Pons (tissue), 1 donor: ENCODE results near the gene GPATCH2L.
A peak's percentile ranks its signal among the peaks of the same experiment; 100 is the strongest.

Experiments used
- DNase-seq: peaks from one replicate; pipeline ENCODE4 v3.0.0-alpha.2; 2016; ENCODE audit warnings: low spot score

The GPATCH2L gene

DNA sequence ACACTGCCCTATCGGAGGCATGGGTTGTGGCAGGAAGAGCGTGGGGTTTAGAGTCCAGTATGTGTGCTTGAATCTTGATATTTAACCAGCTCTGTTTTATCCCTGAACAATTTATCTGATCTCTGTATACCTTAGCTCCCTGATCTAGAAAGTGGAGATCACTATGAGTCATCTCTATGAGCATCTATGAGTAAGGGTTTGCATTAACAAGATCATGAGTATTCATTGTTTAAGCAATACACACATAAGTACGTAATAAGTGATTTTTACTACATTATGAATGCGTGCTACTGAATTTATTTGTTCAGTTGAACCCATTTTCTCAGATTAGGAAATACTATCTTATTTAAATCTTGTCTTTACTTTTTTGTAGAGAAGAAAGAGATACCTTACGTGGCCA lies 49.4 kb downstream of the GPATCH2L start:
- no peak for DNase-seq

DNA sequence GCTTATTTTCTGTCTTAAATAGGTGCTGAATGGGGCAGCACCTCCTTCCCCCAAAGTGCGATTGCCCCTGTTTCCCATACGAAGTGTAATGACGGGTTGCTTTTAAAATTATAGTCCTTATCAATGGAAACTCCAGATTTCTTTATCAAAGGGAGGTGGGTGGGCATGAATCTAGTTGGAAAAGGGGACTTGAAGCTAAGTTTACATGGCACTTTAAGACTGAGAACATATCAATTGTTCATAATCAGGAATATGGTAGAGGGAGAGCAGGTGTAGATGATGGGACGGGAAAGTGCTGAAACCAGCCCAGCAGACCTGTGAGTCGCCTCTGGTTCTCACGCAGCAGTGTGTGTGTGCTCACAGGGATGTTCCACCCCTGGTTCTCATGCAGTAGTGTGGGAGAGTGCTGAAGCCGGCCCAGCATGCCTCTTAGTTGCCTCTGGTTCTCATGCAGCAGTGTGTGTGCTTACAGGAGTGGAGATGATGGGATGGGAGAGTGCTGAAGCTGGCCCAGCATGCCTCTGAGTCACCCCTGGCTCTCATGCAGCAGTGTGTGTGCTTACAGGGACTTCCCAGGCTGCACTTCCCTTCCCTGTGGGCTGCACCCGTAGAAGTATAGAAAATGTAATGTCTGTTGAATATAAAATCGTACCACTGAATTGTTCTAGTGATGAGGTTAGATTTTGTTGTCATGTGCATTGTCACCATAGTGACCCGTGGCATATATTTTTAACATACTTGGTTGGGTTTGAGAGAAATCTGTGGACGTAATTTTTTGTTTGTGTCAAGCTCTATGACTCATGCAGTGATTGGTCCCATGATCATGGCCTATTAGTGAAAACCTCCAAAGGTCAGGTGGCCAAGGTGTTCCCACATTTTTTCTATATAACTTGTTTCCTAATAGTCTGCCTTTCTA lies 51.6 kb downstream of the GPATCH2L start:
- DNase-seq: peak; percentile 22

DNA sequence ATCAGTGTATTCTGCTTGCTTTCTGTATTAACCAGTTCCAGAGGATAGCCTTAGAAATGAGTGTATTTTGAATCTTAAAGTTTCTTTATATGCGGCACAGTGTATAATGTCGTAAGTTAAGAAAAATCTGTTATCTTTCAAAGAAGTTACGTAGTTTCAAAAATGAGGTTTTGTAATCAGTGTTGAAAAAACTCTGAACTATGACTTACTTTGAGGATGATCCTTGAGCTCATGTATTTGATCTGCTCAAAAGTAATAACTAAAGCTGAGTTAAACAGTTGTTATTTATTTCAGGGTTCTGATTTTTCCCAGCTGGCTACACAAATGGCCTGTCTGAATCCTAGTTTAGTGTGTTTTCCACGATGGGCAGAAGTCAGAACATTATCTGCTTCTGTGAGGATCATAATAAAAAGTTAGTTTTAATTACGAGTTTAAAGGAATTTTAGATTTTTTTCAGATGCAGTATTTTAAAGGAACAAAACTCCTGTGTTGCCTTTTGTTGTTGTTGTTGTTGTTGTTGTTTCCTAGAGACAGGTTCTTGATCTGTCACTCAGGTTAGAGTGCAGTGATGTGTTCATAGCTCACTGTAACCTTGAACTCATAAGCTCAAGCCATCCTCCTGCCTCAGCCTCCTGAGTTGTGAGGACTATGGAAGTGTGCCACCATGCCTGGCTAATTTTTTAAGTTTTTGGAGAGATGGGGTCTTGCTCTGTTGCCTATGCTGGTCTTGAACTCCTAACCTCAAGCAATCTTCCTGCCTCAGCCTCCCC lies 52.9 kb downstream of the GPATCH2L start:
- DNase-seq: no peak

DNA sequence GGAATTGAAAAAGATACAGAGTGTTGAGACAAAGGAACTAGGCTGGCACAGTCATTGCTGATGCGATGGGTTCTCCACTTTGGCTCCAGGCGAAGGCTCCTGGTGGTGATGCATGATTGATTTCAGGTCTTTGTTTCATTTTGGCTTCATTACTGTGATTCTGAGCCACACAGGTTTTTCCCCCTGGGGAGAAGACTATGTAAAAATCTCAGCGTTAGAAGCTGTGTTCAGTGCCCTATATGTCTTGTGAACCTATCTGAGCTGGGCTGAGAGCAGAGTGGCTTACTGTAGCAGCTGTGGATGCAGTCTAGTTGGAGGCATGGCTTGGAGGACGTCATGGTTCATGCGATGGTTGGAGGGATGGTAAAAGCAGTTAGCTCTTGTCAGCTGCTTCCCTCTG lies 54.0 kb downstream of the GPATCH2L start:
- DNase-seq: no peak

DNA sequence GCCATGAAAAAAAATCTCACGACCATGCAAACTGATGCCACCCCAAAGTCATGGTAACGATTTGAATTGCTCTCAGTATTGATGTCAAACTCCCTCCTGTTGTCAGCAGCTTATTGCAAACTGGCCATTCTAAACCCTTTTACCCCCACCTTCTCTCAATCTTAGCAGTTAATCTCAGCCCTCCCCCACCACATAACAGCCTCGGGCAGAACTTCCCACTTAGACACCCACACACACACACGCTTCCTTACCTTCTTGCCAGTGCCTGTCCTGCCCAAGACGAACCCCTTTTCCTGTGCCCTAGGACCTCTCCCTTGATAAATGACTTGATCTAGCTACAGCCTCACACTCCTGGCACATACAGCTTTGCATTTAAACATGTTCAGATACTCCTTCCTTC lies 56.6 kb downstream of the GPATCH2L start:
- no peak for DNase-seq

DNA sequence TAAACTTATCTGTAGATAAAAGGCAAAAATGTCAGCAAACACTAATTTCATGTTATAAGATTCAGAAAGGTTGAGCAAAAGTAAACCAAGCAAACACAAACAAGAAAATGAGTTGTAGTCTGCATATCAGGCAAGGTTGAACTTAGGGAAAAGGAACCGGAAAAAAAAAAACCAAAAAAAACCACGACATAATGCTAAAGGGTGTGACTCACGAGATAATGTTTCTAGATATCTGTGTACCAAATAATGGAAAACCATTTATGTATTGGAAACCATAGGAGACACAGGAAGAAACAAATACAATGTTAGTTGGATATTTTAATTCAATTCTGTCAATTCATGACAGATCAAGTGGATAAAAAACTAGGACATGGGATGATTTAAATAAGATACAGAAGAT lies 60.5 kb downstream of the GPATCH2L start:
- no peak for DNase-seq

DNA sequence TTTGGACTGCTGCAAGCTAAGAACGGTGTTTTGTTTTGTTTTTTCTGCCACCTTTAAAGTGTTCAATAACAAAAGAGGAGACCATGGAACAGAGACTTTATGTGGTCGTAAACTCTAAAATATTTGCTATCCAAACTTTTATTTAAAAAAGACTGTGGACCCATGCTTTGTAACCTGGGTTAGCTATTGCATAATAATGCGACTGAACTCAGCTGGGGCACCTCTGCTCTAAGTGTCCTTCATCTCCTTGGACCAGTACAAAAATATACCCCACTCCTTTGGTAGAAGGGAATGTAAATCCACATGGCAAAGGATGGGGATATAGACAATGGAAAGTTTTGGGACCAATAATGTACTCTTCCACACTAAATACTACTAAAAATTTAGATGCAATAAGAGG lies 65.5 kb downstream of the GPATCH2L start:
- no peak for DNase-seq

DNA sequence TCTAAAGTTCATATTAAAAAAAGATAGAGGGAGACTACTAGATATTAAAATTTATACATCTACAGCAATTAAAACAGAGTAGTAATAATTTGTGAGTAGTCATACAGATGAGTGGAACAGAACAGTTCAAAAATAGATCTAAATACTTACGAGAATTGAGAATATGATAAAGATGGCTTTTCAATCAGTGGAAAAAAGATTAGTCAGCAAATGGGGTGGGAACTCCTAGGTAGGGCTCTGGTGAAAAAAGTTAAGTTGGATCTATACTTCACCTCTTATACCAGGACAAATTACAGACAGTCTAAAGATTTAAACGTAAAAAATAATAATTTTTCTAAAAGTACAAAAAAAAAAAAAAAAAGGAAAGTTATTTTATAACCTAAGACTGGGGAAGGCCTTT lies 66.9 kb downstream of the GPATCH2L start:
- no peak for DNase-seq

DNA sequence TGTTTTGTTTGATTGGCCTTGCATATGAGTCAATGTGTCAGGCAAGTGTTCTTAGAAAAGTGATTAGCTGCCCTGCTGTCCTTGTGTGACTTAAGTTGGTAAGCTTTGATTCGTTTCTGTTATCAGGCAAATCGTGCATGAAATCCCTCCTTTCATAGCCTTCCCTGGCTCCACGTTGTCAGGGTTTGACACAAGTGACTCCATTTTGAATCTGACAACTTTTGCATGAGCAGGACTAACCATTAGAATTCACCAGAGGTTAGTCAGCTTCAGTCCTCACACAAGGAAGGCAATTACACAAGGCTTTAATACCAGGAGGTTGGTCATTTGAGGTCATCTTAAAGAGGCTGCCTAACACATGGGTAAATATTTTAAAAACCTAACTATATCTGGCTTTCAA lies 68.2 kb downstream of the GPATCH2L start:
- no peak for DNase-seq

DNA sequence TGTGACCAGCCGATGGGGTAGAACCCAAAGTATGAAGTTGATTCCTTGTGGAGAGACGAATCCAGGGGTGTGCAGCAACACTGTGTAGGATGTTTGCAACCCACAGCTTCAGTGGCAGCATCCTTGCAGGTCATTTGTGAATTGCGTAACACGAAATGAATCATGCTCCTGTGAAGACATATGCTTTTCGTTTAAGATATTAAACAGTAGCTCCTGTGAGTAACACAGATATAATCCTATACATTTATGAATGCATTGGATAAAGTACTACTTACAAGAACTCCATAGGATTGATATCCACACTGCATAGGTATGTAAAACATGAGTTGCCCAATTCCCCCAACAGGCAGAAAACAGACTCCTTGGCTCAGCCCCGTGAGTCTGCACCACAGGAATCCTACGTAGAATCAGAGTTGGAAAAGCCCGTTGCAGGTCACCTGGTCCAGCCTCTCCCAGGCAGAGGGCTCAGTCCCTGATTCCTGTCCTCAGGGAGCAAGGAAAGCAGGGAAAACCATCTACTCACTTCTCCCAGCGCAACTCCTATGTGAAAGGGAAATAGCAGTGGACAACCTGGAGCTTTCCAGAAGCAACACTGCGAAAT lies 75.8 kb downstream of the GPATCH2L start:
- DNase-seq: no peak

DNA sequence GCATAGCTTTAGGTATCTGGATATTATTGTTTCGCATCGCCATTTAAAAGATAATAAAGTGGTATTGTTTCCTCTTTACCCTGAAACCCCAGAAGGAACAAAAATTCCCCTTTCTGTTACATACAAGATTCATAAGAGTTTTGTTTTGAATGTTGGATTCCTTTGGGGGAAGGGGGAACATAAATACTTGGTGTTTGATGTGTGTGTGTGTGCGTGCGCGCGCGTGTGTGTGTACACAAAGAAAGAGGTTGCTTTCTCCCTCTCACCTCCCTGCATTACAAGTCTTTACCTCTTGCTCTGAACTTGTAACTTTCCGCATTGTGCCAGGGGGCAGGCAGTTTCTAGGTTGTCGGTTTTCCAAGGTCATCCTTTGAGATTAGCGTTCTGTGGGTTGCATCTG lies 76.4 kb downstream of the GPATCH2L start:
- no peak for DNase-seq

DNA sequence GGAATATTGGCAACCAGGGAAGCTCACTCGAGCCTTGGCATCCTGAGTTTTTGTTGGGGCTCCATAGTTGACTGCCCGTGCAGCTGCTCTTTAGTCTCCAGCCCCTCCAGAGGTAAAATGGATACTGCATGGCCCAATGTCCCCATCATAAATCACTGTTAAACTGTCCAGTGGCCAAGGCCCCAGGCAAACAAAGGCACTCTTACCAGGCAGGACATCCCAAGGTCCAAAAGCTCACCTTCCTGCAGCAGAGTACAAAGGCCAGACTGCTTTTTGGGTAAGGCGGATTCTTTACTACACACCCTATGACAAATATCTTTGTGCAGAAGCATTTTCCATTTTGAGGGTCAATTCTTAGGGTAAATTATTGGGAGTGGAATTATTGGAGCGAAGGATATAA lies 81.1 kb downstream of the GPATCH2L start:
- no peak for DNase-seq

DNA sequence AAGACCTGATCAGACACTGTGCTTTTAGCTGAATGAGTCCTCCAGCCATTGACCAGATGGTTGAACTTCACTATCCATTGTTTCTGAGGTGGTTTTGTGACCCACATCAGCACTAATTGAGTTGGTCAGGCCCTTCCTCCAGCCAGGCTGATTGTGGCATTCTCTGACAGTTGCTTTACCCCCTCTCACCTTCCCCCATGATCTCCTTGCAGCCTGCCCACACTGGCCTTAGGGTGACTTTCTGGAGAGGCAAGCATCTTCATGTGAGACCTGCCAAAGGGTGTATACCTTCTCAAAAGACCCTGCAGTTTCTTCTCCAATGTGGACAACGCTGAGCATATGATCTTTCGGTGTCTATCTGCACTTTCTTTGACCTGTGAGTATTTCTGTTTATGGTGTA lies 83.9 kb downstream of the GPATCH2L start:
- DNase-seq: no peak

DNA sequence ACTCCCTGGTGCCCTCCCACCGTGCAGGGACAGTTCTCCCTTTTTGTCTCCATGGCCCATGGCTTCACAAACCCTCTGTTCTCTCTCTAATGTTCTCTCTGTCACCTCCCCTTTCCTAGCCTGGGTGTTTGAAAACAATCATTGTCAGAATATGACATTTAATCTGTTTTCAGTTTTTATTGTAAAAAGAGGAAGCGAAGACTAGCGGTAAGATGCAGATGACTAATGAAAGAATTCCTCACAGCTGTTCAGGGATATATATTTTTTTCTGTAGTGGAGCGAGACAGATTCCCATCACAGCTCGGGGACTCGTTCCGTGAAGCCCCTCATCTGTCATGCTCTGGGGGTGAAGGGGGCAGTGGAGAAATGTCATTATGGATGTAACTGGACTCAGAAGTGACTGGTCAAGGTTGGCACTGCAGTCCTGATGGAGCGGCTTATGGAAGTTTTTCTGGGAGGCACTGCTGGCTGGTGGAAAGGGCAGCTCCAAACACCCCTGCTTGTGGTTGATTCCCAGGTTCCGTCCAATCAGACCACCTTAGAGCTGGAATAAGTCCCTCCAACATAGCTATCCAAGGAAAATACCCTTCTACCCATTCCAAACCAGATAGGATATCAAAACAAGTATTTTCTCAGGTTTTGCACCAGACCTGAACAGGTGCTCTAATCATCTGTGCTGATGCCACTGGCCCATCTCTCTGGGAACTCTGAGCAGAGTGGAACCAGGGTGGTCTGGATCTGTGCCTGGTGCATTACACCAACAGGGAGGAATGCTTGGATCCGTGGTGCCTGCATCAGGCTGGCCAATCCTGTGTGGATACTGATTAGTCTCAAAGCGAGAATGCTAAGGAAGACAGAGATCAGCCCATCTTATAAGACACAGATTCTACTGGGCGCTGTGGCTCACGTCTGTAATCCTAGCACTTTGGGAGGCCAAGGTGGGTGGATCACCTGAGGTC lies 84.7 kb downstream of the GPATCH2L start:
- DNase-seq: no peak

DNA sequence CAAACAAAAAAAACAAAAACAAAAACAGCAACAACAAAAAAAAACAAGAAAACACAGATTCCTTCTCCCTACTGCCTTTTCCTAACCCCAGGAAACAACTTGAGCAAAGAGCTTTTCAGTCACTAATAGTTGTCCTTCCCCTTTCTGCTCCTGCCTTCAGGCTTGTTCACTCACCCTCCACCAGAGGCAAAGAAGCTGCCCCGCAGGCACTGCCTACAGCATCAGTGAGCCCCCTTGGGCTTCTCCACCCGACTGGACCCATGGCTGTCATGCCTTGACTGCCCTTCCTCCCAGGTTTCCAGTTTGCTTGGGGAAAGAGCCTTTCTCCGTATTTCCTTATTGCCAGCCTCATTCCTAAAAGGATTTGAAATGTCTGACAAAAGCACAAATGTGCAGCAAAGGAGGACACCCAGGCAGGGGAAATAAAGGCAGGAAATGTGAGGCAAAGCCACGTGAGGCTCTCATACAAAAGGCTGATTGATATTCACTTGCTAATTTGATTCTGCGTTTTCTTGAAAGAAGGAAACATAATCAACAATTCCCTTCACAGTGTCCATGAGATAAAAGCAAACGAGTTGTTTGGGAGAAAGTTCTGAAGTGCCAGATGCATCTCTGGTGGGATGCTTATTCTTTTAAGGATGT lies 85.7 kb downstream of the GPATCH2L start:
- no peak for DNase-seq

DNA sequence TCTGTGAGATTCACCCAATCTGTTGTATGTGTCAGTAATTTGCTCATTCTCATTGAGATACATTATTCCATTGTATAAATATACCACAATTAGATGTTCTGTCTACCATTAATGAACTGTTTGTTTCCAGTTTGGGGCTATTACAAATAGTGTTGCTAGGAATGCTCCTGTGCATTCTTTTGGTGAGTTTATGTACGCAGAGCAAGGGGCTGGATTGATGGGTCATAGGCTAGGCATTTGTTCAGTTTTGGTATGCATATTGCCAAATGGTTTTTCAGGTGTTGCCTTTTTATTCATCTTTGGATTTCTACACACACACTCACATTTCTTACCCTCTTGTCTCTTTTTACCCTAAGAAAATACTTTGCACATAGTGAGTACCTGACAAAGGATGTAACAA lies 93.4 kb downstream of the GPATCH2L start:
- DNase-seq: no peak

DNA sequence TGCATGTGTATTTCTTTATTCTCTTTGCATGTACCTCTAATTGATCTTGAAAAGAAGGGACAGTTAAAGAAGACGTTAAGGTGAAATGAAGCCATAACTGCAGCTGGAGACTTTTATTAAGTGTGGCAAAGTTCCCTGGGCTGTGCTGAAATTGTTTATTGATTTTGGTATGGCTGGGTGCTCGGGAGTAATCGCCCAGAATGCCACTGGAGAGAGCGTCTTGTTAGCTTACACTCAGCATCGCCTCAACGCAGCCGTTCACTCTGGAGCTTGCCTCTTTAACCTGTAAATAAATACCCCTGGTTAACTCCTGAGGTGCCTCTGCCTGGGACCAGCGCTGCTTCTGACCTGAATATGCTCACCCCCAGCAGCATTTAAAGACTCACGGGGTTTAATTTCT lies 98.6 kb downstream of the GPATCH2L start:
- DNase-seq: no peak

DNA sequence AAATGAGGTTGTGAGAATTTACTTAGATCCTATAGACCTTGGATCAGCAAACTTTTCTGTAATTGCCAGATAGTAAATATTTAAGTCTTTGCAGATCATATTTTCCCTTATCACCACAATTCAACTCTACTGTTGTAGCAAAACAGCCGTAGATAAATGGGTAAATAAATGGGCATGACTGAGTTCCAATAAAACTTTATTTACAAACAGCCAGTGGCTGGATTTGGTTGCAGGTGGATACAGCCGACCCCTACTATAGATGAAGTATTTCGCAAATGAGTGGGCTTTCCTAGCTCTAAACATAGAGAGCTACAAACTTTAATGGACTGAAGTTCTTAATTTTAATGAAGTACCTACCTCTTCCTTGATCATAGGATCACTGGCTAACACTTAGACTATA lies 100.7 kb downstream of the GPATCH2L start:
- DNase-seq: no peak

DNA sequence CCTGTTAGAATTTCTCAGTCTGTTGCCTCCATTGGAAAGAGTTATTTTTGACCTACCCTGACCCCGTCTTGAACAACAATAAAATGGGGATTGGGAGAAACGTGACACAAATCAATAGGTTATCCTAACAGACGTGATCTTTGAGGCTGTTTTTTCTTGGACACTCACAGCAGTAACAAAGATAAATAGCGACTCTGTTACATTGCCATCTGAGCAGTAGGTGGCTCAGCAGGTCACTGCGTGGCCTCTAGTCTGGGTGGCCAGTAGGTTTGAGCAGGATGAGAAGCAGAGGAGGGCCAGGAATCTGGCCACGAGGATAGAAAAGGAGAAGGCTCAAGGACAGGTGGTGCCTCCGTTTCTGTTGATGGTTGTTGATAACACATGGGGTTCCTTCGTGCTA lies 101.4 kb downstream of the GPATCH2L start:
- no peak for DNase-seq

DNA sequence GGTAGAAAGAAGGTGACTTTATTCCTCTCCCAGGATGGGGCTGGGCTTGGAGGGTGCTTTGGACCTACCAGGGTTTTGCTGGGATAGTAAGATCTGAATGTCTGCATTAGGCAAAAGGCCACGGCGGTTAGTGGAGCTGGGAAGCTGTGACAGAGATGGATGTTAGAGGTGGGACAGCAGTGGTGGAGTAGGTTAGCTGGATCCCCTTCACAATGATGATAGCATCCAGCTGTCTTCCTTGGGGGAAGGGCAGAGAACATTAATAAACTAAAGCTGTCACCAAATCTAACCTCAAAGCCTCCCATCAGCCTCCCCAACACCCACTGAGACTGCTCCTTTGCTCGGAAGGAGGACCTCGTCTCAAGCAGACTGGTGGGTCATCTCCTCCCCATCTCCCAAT lies 104.8 kb downstream of the GPATCH2L start:
- DNase-seq: no peak

DNA sequence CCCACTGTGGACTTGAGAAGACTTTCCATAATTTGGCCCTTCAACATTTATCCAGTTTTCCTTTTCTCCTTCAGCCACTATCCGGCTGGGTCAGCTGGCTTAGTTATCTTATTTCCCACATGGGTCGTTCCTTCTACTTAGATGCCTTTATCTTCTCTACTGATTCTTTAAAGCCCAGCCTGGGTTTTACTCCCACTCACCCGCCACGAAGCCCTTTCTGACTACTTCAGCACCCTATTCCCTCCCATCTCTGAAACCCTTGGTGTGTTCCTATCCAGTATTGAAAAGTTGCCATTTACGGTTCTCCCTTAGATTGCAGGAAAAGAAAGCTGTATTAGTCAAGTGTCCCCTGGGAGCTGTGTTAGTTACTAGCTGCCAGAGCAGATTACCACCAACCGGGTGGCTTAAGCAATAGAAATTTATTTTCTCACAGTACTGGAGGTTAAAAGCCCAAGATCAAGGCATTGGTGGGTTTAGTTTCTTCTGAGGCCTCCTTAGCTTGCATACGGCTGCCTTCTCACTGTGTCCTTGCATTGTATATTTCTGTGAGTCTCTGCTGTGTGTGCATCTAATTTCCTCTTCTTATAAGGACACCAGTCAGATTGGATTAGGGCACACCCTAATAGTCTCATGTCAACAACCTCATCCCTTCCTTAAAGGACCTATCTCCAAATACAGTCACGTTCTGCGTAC lies 105.5 kb downstream of the GPATCH2L start:
- DNase-seq: no peak
